Measurements from ENCODE around the gene RGS16. TPM values are rescaled to one million over a fixed set of nuclear protein-coding genes. Genes with fewer than 3 reads are reported as not detected.

Gene RGS16
- total RNA-seq, 1 experiment from 2014 or later = not detected

DNA sequence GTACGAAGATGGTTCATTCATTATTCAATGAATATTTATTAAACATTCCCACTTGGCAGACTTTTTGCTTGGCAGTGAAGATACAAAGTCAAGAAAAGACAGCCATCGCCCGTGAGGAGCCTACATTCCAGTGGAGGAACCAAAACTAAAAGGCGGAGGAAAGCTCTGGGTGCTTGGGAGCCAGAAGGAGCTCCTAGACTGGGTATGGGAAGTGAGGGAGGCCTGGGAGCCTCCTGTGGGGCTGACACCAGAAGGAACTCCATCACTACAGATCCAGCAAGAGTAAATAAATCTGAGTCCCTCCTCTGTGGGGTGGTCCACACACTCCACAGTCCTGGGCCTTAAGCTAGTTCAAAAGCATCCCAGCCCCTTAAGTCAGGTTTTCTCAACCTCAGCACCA, 30.0 kb downstream of the RGS16 start:
- intact Hi-C loops (cut with micrococcal nuclease; ENCODE audit: unreplicated experiment) = no loop called here
- no peak overlapping the region for H3K27ac ChIP-seq
- no peaks in the 10 kb centered on the region for H3K27me3 ChIP-seq (ENCODE audit: insufficient read depth, low read depth)
- no peaks in the 10 kb centered on the region for H3K79me2 ChIP-seq (ENCODE audit: low read depth)
- no peak for DNase-seq
- H4K20me1 ChIP-seq (ENCODE audit: insufficient read depth) = no peaks in the 10 kb centered on the region
- H3K4me2 ChIP-seq = no peak overlapping the region
- H3K9me2 ChIP-seq (ENCODE audit: insufficient read depth) = no peaks in the 10 kb centered on the region
- H3F3A ChIP-seq (ENCODE audit: insufficient read depth, low read depth) = peaks cover 13% of the 10 kb centered on the region; the same call in 1 of the 2 replicates
- H2AFZ ChIP-seq = no peak overlapping the region
- TF ChIP-seq CTCF (conservative IDR thresholded peaks at IDR 0.05) (no peak), EZH2 (IDR thresholded peaks at IDR 0.05; ENCODE audit: low read depth) (no peak)
- no peak overlapping the region for H3K4me3 ChIP-seq
- no TSS peak for BruUV-seq (replicated peaks)
- no peaks in the 10 kb centered on the region for H3K9me3 ChIP-seq (ENCODE audit: insufficient read depth, low read depth)
- CTCF ChIA-PET = no interaction called here
- POLR2A ChIA-PET (ENCODE audit: unreplicated experiment) = no interaction called here
- H3K4me1 ChIP-seq (replicated peaks; ENCODE audit: insufficient read depth) = peaks cover 20% of the 10 kb centered on the region
- H3K36me3 ChIP-seq (ENCODE audit: low read depth) = peaks cover 3% of the 10 kb centered on the region; the same call in 1 of the 2 replicates

- CTCF ChIA-PET = no interaction called here
- Histone ChIP-seq H3K79me2 (ENCODE audit: low read depth) (no peaks in the 10 kb centered on the region), H3F3A (ENCODE audit: insufficient read depth, low read depth) (peaks cover 6% of the 10 kb centered on the region; the same call in 1 of the 2 replicates), H3K4me1 (replicated peaks; ENCODE audit: insufficient read depth) (peaks cover 10% of the 10 kb centered on the region), H3K4me3 (no peak overlapping the region), H3K4me2 (no peak overlapping the region), H3K27me3 (ENCODE audit: insufficient read depth, low read depth) (no peaks in the 10 kb centered on the region), H4K20me1 (ENCODE audit: insufficient read depth) (no peaks in the 10 kb centered on the region), H3K27ac (no peak overlapping the region), H3K9me3 (ENCODE audit: insufficient read depth, low read depth) (no peaks in the 10 kb centered on the region), H3K9me2 (ENCODE audit: insufficient read depth) (no peaks in the 10 kb centered on the region), H3K36me3 (ENCODE audit: low read depth) (peaks cover 3% of the 10 kb centered on the region; the same call in 1 of the 2 replicates), H2AFZ (0 out of 2 replicates have a peak overlapping the region, but pooled peaks have one; percentile 31)
- intact Hi-C loops (cut with micrococcal nuclease; ENCODE audit: unreplicated experiment) = no loop called here
- POLR2A ChIA-PET (ENCODE audit: unreplicated experiment) = no interaction called here
- no TSS peak for BruUV-seq (replicated peaks)
- no peak for DNase-seq
- no peak for TF ChIP-seq EZH2 (IDR thresholded peaks at IDR 0.05; ENCODE audit: low read depth)
- TF ChIP-seq CTCF (conservative IDR thresholded peaks at IDR 0.05) = no peak
Observed at GRCh38 chr1:182570611-182570970, 33.6 kb downstream of the RGS16 start.

- Histone ChIP-seq H3K79me2 (ENCODE audit: low read depth) (no peaks in the 10 kb centered on the region), H3K36me3 (ENCODE audit: low read depth) (peaks cover 3% of the 10 kb centered on the region; the same call in 1 of the 2 replicates), H4K20me1 (ENCODE audit: insufficient read depth) (no peaks in the 10 kb centered on the region), H3K9me3 (ENCODE audit: insufficient read depth, low read depth) (no peaks in the 10 kb centered on the region), H3K4me1 (replicated peaks; ENCODE audit: insufficient read depth) (peaks cover 5% of the 10 kb centered on the region), H3K27ac (no peak overlapping the region), H3K27me3 (ENCODE audit: insufficient read depth, low read depth) (no peaks in the 10 kb centered on the region), H3K9me2 (ENCODE audit: insufficient read depth) (no peaks in the 10 kb centered on the region), H2AFZ (no peak overlapping the region), H3K4me2 (no peak overlapping the region), H3K4me3 (no peak overlapping the region), H3F3A (ENCODE audit: insufficient read depth, low read depth) (peaks cover under 1% of the 10 kb centered on the region; the same call in 1 of the 2 replicates)
- no TSS peak for BruUV-seq (replicated peaks)
- no peak for DNase-seq
- no peak for TF ChIP-seq EZH2 (IDR thresholded peaks at IDR 0.05; ENCODE audit: low read depth)
- TF ChIP-seq CTCF (conservative IDR thresholded peaks at IDR 0.05) = no peak
- CTCF ChIA-PET = interaction anchor here (0.7 kb wide), 1 partner anchor 494 kb away, joined by 3 read pairs; no protein-coding TSS in a partner anchor
- POLR2A ChIA-PET (ENCODE audit: unreplicated experiment) = no interaction called here
- intact Hi-C loops (cut with micrococcal nuclease; ENCODE audit: unreplicated experiment) = no loop called here
Observed at GRCh38 chr1:182569939-182570610, 34.1 kb downstream of the RGS16 start.
